GM23248 (cell line): Measurements from ENCODE around the gene TNS3. TPM values are rescaled to one million over a fixed set of nuclear protein-coding genes. Genes with fewer than 3 reads are reported as not detected.

Experiments
- DNase-seq: peaks from one replicate; pipeline ENCODE4 v3.0.0-alpha.2; 2015
- H2AFZ ChIP-seq: fragments of 200-600 bp; sonication (generic); 2 replicates; pipeline ENCODE4 v1.6.1; 2016; ENCODE audit warnings: antibody characterized with exemption
- H3F3A ChIP-seq: fragments of 200-600 bp; sonication (generic); 2 replicates; pipeline ENCODE4 v1.6.1; 2016; ENCODE audit warnings: mild to moderate bottlenecking, antibody characterized with exemption, mixed run types; ENCODE audit not compliant: insufficient read depth
- H3K27ac ChIP-seq: fragments of 200-600 bp; sonication (generic); 2 replicates; pipeline ENCODE4 v1.5.1; 2016; ENCODE audit warnings: mild to moderate bottlenecking
- H3K27me3 ChIP-seq: fragments of 200-600 bp; sonication (generic); replicated peaks from 2 replicates; pipeline ENCODE4 v1.6.1; 2016; ENCODE audit warnings: mild to moderate bottlenecking; ENCODE audit not compliant: insufficient read depth
- H3K36me3 ChIP-seq: fragments of 200-600 bp; sonication (generic); 2 replicates; pipeline ENCODE4 v1.6.1; 2016; ENCODE audit warnings: low read depth, mild to moderate bottlenecking
- H3K4me1 ChIP-seq: fragments of 200-600 bp; sonication (generic); 2 replicates; pipeline ENCODE4 v1.6.1; 2016; ENCODE audit warnings: mild to moderate bottlenecking; ENCODE audit not compliant: insufficient read depth
- H3K4me2 ChIP-seq: fragments of 200-600 bp; sonication (generic); one replicate; pipeline ENCODE4 v1.6.1; 2016; ENCODE audit warnings: mild to moderate bottlenecking; ENCODE audit not compliant: unreplicated experiment
- H3K4me3 ChIP-seq: fragments of 200-600 bp; sonication (generic); 2 replicates; pipeline ENCODE4 v1.5.1; 2016; ENCODE audit warnings: mild to moderate bottlenecking
- H3K79me2 ChIP-seq: fragments of 200-600 bp; sonication (generic); 2 replicates; pipeline ENCODE4 v1.6.1; 2016; ENCODE audit warnings: mild to moderate bottlenecking; ENCODE audit not compliant: insufficient read depth
- H3K9ac ChIP-seq: fragments of 200-600 bp; sonication (generic); 2 replicates; pipeline ENCODE4 v1.6.1; 2016; ENCODE audit warnings: mild to moderate bottlenecking
- H3K9me2 ChIP-seq: fragments of 200-600 bp; sonication (generic); 2 replicates; pipeline ENCODE4 v1.6.1; 2016; ENCODE audit warnings: mixed run types, mild to moderate bottlenecking, moderate library complexity; ENCODE audit not compliant: insufficient read depth
- H3K9me3 ChIP-seq: fragments of 200-600 bp; sonication (generic); one replicate; pipeline ENCODE4 v1.6.1; 2017; ENCODE audit warnings: low read depth
- H4K20me1 ChIP-seq: fragments of 200-600 bp; sonication (generic); 2 replicates; pipeline ENCODE4 v1.6.0; 2016; ENCODE audit not compliant: insufficient read depth
- EZH2 ChIP-seq: fragments of 200-600 bp; sonication (generic); IDR thresholded peaks from 2 replicates; pipeline ENCODE4 v1.6.1; 2018; ENCODE audit warnings: antibody characterized with exemption, mild to moderate bottlenecking; ENCODE audit not compliant: insufficient read depth, poor library complexity, severe bottlenecking
- EZH2phosphoT487 ChIP-seq: fragments of 200-600 bp; sonication (generic); IDR thresholded peaks from 2 replicates; pipeline ENCODE4 v1.6.1; 2018; ENCODE audit warnings: antibody characterized with exemption, moderate library complexity, mild to moderate bottlenecking, low read depth; ENCODE audit not compliant: insufficient read depth
- WGBS, 2 experiments: methylation state at CpG; one replicate each; pipeline ENCODE4 v1.1.6; 2015 to 2017; ENCODE audit warnings: low lambda C conversion rate in 2 of 2, low coverage in 1 of 2; ENCODE audit errors: missing lambda C conversion rate in 2 of 2; 5-methylcytosine and 5-hydroxymethylcytosine counted together
- in situ Hi-C: fragments of 300-500 bp; cut with MboI; formaldehyde crosslinking; loops from 2 replicates; pipeline ENCODE4 v1.15.0; 2020
- polyA plus RNA-seq: library from polyadenylated mRNA; unstranded; fragments of >200 nt; fragmentation: Nextera tagmentation; extraction: Ambion mirVana; gene quantifications from 2 replicates; pipeline ENCODE4 v1.2.1, GENCODE V29; 2016
- total RNA-seq: library from RNA; depleted of rRNA; stranded (reverse); fragments of >200 nt; shearing (Covaris generic); gene quantifications from 2 replicates; pipeline ENCODE4 v1.2.3, GENCODE V29; 2014

Gene TNS3
- total and polyA plus RNA-seq, 2 experiments from 2014 or later, result 18.6 to 47.0 TPM

GRCh38 chr7:47453093-47454061 is 128.5 kb downstream of the TNS3 start:
- H3K79me2 ChIP-seq, result peaks cover 43% of the 10 kb centered on the region
- H3K9me3 ChIP-seq, result no peaks in the 10 kb centered on the region
- H3K4me3 ChIP-seq, result peak overlapping the region; percentile 60
- H3K36me3 ChIP-seq, result no peaks in the 10 kb centered on the region
- H3K4me2 ChIP-seq, result peak overlapping the region; percentile 58
- peak overlapping the region; percentile 87 for H3K27ac ChIP-seq
- peak; percentile 96 for DNase-seq
- H3K9ac ChIP-seq, result peak overlapping the region; percentile 79
- peaks cover 72% of the 10 kb centered on the region for H3K4me1 ChIP-seq
- H4K20me1 ChIP-seq, result no peaks in the 10 kb centered on the region
- in situ Hi-C loops, result no loop called here
- TF ChIP-seq EZH2phosphoT487 (no peak), EZH2 (no peak)
- H3K27me3 ChIP-seq, result no peaks in the 10 kb centered on the region
- H3F3A ChIP-seq, result peaks cover 52% of the 10 kb centered on the region
- peak overlapping the region; percentile 12; the same call in 1 of the 2 replicates for H2AFZ ChIP-seq
- WGBS, 2 experiments, result 2 to 3% methylated on average over 21 to 23 of the region's 23 CpGs
- no peaks in the 10 kb centered on the region for H3K9me2 ChIP-seq

- no peaks in the 10 kb centered on the region for H4K20me1 ChIP-seq
- peak overlapping the region; percentile 87 for H3K27ac ChIP-seq
- H3K4me1 ChIP-seq, result peaks cover 67% of the 10 kb centered on the region
- H2AFZ ChIP-seq, result peak overlapping the region; percentile 12; the same call in 1 of the 2 replicates
- H3K36me3 ChIP-seq, result no peaks in the 10 kb centered on the region
- H3K27me3 ChIP-seq, result no peaks in the 10 kb centered on the region
- no peaks in the 10 kb centered on the region for H3K9me3 ChIP-seq
- in situ Hi-C loops, result no loop called here
- peak overlapping the region; percentile 60 for H3K4me3 ChIP-seq
- WGBS, 2 experiments, result 9 to 13% methylated on average over 11 of the region's 11 CpGs
- H3K4me2 ChIP-seq, result peak overlapping the region; percentile 58
- TF ChIP-seq EZH2phosphoT487 (no peak), EZH2 (no peak)
- peak overlapping the region; percentile 79 for H3K9ac ChIP-seq
- H3K79me2 ChIP-seq, result peaks cover 49% of the 10 kb centered on the region
- peaks cover 51% of the 10 kb centered on the region for H3F3A ChIP-seq
- peak; percentile 43 for DNase-seq
- H3K9me2 ChIP-seq, result no peaks in the 10 kb centered on the region
Observed at GRCh38 chr7:47452715-47453092, 129.2 kb downstream of the TNS3 start.

- peaks cover 63% of the 10 kb centered on the region for H3K4me1 ChIP-seq
- H3K4me3 ChIP-seq, result peak overlapping the region; percentile 60
- no peaks in the 10 kb centered on the region for H3K27me3 ChIP-seq
- H3F3A ChIP-seq, result peaks cover 47% of the 10 kb centered on the region
- H3K4me2 ChIP-seq, result peak overlapping the region; percentile 58
- DNase-seq, result no peak
- peak overlapping the region; percentile 79 for H3K9ac ChIP-seq
- no peaks in the 10 kb centered on the region for H4K20me1 ChIP-seq
- H3K9me3 ChIP-seq, result no peaks in the 10 kb centered on the region
- H3K36me3 ChIP-seq, result no peaks in the 10 kb centered on the region
- H3K79me2 ChIP-seq, result peaks cover 54% of the 10 kb centered on the region
- H3K27ac ChIP-seq, result peak overlapping the region; percentile 87
- H3K9me2 ChIP-seq, result no peaks in the 10 kb centered on the region
- no peak overlapping the region for H2AFZ ChIP-seq
- in situ Hi-C loops, result no loop called here
- WGBS, 2 experiments, result 9 to 10% methylated on average over 3 of the region's 3 CpGs
- no peak for TF ChIP-seq EZH2
- no peak for TF ChIP-seq EZH2phosphoT487
Observed at GRCh38 chr7:47452295-47452694, 129.6 kb downstream of the TNS3 start.

- Histone ChIP-seq H3K36me3 (no peaks in the 10 kb centered on the region), H3K9ac (peak overlapping the region; percentile 79), H3K4me1 (peaks cover 63% of the 10 kb centered on the region), H3F3A (peaks cover 45% of the 10 kb centered on the region), H3K27me3 (no peaks in the 10 kb centered on the region), H3K4me3 (peak overlapping the region; percentile 60), H2AFZ (no peak overlapping the region), H3K9me3 (no peaks in the 10 kb centered on the region), H4K20me1 (no peaks in the 10 kb centered on the region), H3K27ac (peak overlapping the region; percentile 87), H3K4me2 (peak overlapping the region; percentile 58), H3K79me2 (peaks cover 58% of the 10 kb centered on the region), H3K9me2 (no peaks in the 10 kb centered on the region)
- TF ChIP-seq EZH2 (no peak), EZH2phosphoT487 (no peak)
- peak; percentile 78 for DNase-seq
- WGBS, 2 experiments, result 6 to 8% methylated on average over 3 of the region's 3 CpGs
- in situ Hi-C loops, result no loop called here
Observed at GRCh38 chr7:47451851-47452205, 130.1 kb downstream of the TNS3 start.
